HEK293 (cell line): ENCODE measurements around the gene ATP10D.

Experiments
- CTCF ChIA-PET: fragments of 350-600 bp; formaldehyde crosslinking; extraction: SDS; loops from one replicate; lab custom pipeline; 2021; ENCODE audit warnings: antibody characterized with exemption; lab: Yijun Ruan, JAX
- POLR2A ChIA-PET: fragments of 300-600 bp; formaldehyde crosslinking; extraction: SDS; loops from one replicate; lab custom pipeline; 2020; ENCODE audit warnings: antibody characterized with exemption, inconsistent platforms; lab: Yijun Ruan, JAX
- H3K27ac ChIP-seq: fragments of 200-500 bp; sonication (Bioruptor generic); 2 replicates; pipeline ENCODE4 v1.5.1; 2014; ENCODE audit warnings: low read depth, low read length, control low read depth, inconsistent platforms; ENCODE audit errors: extremely low read depth
- H3K36me3 ChIP-seq, 2 experiments: fragments of 200-500 bp in 1 of 2; sonication (Bioruptor generic) in 1 of 2; 1 replicate in 1 of 2; 2 replicates in 1 of 2; pipeline ENCODE4 v1.5.1; 2014 to 2017; ENCODE audit warnings: inconsistent platforms in 2 of 2, low read length in 2 of 2; ENCODE audit not compliant: control insufficient read depth in 2 of 2, insufficient read depth in 1 of 2
- H3K4me1 ChIP-seq: fragments of 200-500 bp; sonication (Bioruptor generic); 2 replicates; pipeline ENCODE4 v1.5.1; 2014; ENCODE audit warnings: mild to moderate bottlenecking, low read length, inconsistent platforms; ENCODE audit not compliant: control insufficient read depth, insufficient read depth
- H3K4me3 ChIP-seq: 2 replicates; pipeline ENCODE4 v1.5.1; 2011; ENCODE audit warnings: low read depth, mild to moderate bottlenecking, control low read depth, low read length, moderate library complexity
- H3K9me3 ChIP-seq: fragments of 200-500 bp; sonication (Bioruptor generic); 2 replicates; pipeline ENCODE4 v1.5.1; 2014; ENCODE audit warnings: low read depth, low read length, inconsistent platforms; ENCODE audit not compliant: control insufficient read depth, insufficient read depth
- KLF10 ChIP-seq: fragments of 450-650 bp; IDR thresholded peaks from 2 replicates; pipeline ENCODE4 v1.5.1; 2018; ENCODE audit warnings: missing biosample characterization, mild to moderate bottlenecking, missing genetic modification characterization
- SCRT1 ChIP-seq: fragments of 450-650 bp; formaldehyde crosslinking; IDR thresholded peaks from 2 replicates; pipeline ENCODE4 v1.5.1; 2016; ENCODE audit warnings: missing biosample characterization, missing genetic modification characterization, borderline replicate concordance
- SP3 ChIP-seq: fragments of 450-650 bp; formaldehyde crosslinking; IDR thresholded peaks from 2 replicates; pipeline ENCODE4 v1.5.1; 2016; ENCODE audit warnings: missing biosample characterization, missing genetic modification characterization
- SP7 ChIP-seq: fragments of 450-650 bp; formaldehyde crosslinking; IDR thresholded peaks from 2 replicates; pipeline ENCODE4 v1.5.1; 2016; ENCODE audit warnings: missing biosample characterization, missing genetic modification characterization
- TRIM28 ChIP-seq: IDR thresholded peaks from 2 replicates; pipeline ENCODE4 v1.6.1; 2011; ENCODE audit warnings: low read length, control low read depth, borderline replicate concordance
- YY2 ChIP-seq: fragments of 450-650 bp; formaldehyde crosslinking; IDR thresholded peaks from 2 replicates; pipeline ENCODE4 v1.5.1; 2016; ENCODE audit warnings: missing biosample characterization, missing genetic modification characterization
- ZBTB17 ChIP-seq: fragments of 450-650 bp; formaldehyde crosslinking; IDR thresholded peaks from 2 replicates; pipeline ENCODE4 v1.5.1; 2016; ENCODE audit warnings: missing biosample characterization, missing genetic modification characterization
- ZBTB21 ChIP-seq: fragments of 450-650 bp; formaldehyde crosslinking; IDR thresholded peaks from 2 replicates; pipeline ENCODE4 v1.5.1; 2017; ENCODE audit warnings: missing biosample characterization, missing genetic modification characterization
- ZNF114 ChIP-seq: fragments of 450-650 bp; formaldehyde crosslinking; IDR thresholded peaks from 2 replicates; pipeline ENCODE4 v1.5.0; 2017; ENCODE audit warnings: missing biosample characterization, missing genetic modification characterization
- ZNF140 ChIP-seq: fragments of 450-650 bp; formaldehyde crosslinking; IDR thresholded peaks from 2 replicates; pipeline ENCODE4 v1.5.1; 2016; ENCODE audit warnings: missing biosample characterization, missing genetic modification characterization
- ZNF146 ChIP-seq: fragments of 450-650 bp; formaldehyde crosslinking; IDR thresholded peaks from 2 replicates; pipeline ENCODE4 v1.5.1; 2016; ENCODE audit warnings: missing biosample characterization, missing genetic modification characterization
- ZNF18 ChIP-seq: fragments of 450-650 bp; formaldehyde crosslinking; IDR thresholded peaks from 2 replicates; pipeline ENCODE4 v1.5.1; 2016; ENCODE audit warnings: missing biosample characterization, missing genetic modification characterization
- ZNF302 ChIP-seq: fragments of 450-650 bp; formaldehyde crosslinking; IDR thresholded peaks from 2 replicates; pipeline ENCODE4 v1.5.1; 2016; ENCODE audit warnings: missing biosample characterization, missing genetic modification characterization, low read depth
- ZNF324 ChIP-seq: fragments of 450-650 bp; formaldehyde crosslinking; IDR thresholded peaks from 2 replicates; pipeline ENCODE4 v1.5.1; 2016; ENCODE audit warnings: missing biosample characterization, missing genetic modification characterization
- ZNF354C ChIP-seq: fragments of 450-650 bp; formaldehyde crosslinking; IDR thresholded peaks from 2 replicates; pipeline ENCODE4 v1.5.1; 2016; ENCODE audit warnings: missing biosample characterization, missing genetic modification characterization, low read depth, borderline replicate concordance
- ZNF514 ChIP-seq: fragments of 450-650 bp; formaldehyde crosslinking; IDR thresholded peaks from 2 replicates; pipeline ENCODE4 v1.5.1; 2016; ENCODE audit warnings: missing biosample characterization, missing genetic modification characterization
- ZNF585B ChIP-seq: fragments of 450-650 bp; formaldehyde crosslinking; IDR thresholded peaks from 2 replicates; pipeline ENCODE4 v1.5.1; 2016; ENCODE audit warnings: missing biosample characterization, missing genetic modification characterization
- ZNF624 ChIP-seq: fragments of 450-650 bp; formaldehyde crosslinking; IDR thresholded peaks from 2 replicates; pipeline ENCODE4 v1.5.1; 2017; ENCODE audit warnings: missing biosample characterization, missing genetic modification characterization
- ZNF670 ChIP-seq: fragments of 450-650 bp; formaldehyde crosslinking; IDR thresholded peaks from 2 replicates; pipeline ENCODE4 v1.5.1; 2016; ENCODE audit warnings: missing biosample characterization, missing genetic modification characterization, low read depth
- ZNF677 ChIP-seq: fragments of 450-650 bp; IDR thresholded peaks from 2 replicates; pipeline ENCODE4 v1.5.0; 2018; ENCODE audit warnings: missing biosample characterization, mild to moderate bottlenecking, missing genetic modification characterization, moderate library complexity
- ZNF776 ChIP-seq: fragments of 450-650 bp; formaldehyde crosslinking; IDR thresholded peaks from 2 replicates; pipeline ENCODE4 v1.5.0; 2017; ENCODE audit warnings: missing biosample characterization, missing genetic modification characterization, borderline replicate concordance
- ZNF777 ChIP-seq: fragments of 450-650 bp; formaldehyde crosslinking; IDR thresholded peaks from 2 replicates; pipeline ENCODE4 v1.5.1; 2017; ENCODE audit warnings: missing biosample characterization, missing genetic modification characterization, borderline replicate concordance
- ZNF791 ChIP-seq: fragments of 450-650 bp; formaldehyde crosslinking; IDR thresholded peaks from 2 replicates; pipeline ENCODE4 v1.5.1; 2016; ENCODE audit warnings: missing biosample characterization, missing genetic modification characterization
- ZNF843 ChIP-seq: fragments of 450-650 bp; formaldehyde crosslinking; IDR thresholded peaks from 2 replicates; pipeline ENCODE4 v1.5.1; 2016; ENCODE audit warnings: missing biosample characterization, missing genetic modification characterization
- ZSCAN23 ChIP-seq: fragments of 450-650 bp; formaldehyde crosslinking; IDR thresholded peaks from 2 replicates; pipeline ENCODE4 v1.5.1; 2016; ENCODE audit warnings: missing biosample characterization, missing genetic modification characterization
- ZSCAN5A ChIP-seq: fragments of 450-650 bp; formaldehyde crosslinking; IDR thresholded peaks from 2 replicates; pipeline ENCODE4 v1.5.1; 2016; ENCODE audit warnings: missing biosample characterization, missing genetic modification characterization
- TF ChIP-seq, protein P1 (sequence below): fragments of 450-650 bp; formaldehyde crosslinking; IDR thresholded peaks from 2 replicates; pipeline ENCODE4 v1.5.1; 2016; ENCODE audit warnings: missing biosample characterization, missing genetic modification characterization
- TF ChIP-seq, protein P2 (sequence below): fragments of 450-650 bp; IDR thresholded peaks from 2 replicates; pipeline ENCODE4 v1.5.1; 2018; ENCODE audit warnings: missing biosample characterization, missing genetic modification characterization
- TF ChIP-seq, protein P3 (sequence below): fragments of 450-650 bp; formaldehyde crosslinking; IDR thresholded peaks from 2 replicates; pipeline ENCODE4 v1.5.1; 2017; ENCODE audit warnings: missing biosample characterization, missing genetic modification characterization

Gene ATP10D

GRCh38 chr4:47531954-47532321 is 46.9 kb downstream of the ATP10D start (continued):
- TF ChIP-seq ZNF670 (tag by site-specific recombination) (no peak), SP7 (no peak), ZNF585B (tag by site-specific recombination) (no peak), KLF10 (no peak), SP3 (tag by site-specific recombination) (no peak), ZNF18 (tag by site-specific recombination) (no peak), ZNF146 (tag by site-specific recombination) (no peak), ZNF677 (no peak), ZNF324 (no peak)

DNA sequence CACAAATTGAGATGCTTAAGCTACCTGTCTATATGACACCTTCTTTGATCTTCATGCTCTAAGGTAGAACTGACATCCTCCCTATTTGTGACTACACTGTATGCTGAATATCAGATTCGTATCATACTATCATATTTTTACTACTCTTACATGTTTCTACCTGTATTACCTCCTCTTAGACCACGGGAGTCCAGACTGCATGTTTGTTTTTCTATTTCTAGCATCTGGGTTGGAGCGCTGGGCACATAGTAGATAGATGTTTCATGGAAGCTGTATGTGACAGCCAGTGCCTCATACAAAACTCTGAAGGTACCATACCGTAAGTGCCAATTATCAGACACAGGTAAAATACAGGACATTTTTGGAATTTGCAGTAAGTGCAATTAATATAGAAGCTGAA is 47.6 kb downstream of the ATP10D start:
- Histone ChIP-seq H3K27ac (no peak overlapping the region), H3K9me3 (no peaks in the 10 kb centered on the region), H3K4me3 (no peak overlapping the region), H3K4me1 (no peaks in the 10 kb centered on the region), H3K36me3 (no peaks in the 10 kb centered on the region)
- ChIA-PET CTCF (no interaction called here), POLR2A (no interaction called here)
- TF ChIP-seq ZNF843, result no peak
- TF ChIP-seq, protein P1, sequence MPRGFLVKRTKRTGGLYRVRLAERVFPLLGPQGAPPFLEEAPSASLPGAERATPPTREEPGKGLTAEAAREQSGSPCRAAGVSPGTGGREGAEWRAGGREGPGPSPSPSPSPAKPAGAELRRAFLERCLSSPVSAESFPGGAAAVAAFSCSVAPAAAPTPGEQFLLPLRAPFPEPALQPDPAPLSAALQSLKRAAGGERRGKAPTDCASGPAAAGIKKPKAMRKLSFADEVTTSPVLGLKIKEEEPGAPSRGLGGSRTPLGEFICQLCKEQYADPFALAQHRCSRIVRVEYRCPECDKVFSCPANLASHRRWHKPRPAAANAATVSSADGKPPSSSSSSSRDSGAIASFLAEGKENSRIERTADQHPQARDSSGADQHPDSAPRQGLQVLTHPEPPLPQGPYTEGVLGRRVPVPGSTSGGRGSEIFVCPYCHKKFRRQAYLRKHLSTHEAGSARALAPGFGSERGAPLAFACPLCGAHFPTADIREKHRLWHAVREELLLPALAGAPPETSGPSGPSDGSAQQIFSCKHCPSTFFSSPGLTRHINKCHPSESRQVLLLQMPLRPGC, result no peak
- no peak for TF ChIP-seq ZNF302
- no peak for TF ChIP-seq ZNF514 (tag by site-specific recombination)
- TF ChIP-seq ZNF354C, result no peak
- TF ChIP-seq, protein P2, sequence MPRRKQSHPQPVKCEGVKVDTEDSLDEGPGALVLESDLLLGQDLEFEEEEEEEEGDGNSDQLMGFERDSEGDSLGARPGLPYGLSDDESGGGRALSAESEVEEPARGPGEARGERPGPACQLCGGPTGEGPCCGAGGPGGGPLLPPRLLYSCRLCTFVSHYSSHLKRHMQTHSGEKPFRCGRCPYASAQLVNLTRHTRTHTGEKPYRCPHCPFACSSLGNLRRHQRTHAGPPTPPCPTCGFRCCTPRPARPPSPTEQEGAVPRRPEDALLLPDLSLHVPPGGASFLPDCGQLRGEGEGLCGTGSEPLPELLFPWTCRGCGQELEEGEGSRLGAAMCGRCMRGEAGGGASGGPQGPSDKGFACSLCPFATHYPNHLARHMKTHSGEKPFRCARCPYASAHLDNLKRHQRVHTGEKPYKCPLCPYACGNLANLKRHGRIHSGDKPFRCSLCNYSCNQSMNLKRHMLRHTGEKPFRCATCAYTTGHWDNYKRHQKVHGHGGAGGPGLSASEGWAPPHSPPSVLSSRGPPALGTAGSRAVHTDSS (tag by site-specific recombination), result no peak
- TF ChIP-seq ZNF114 (tag by site-specific recombination), result no peak

- Histone ChIP-seq H3K36me3 (no peaks in the 10 kb centered on the region), H3K9me3 (no peaks in the 10 kb centered on the region), H3K27ac (no peak overlapping the region), H3K4me3 (no peak overlapping the region), H3K4me1 (no peaks in the 10 kb centered on the region)
- CTCF ChIA-PET, result no interaction called here
- POLR2A ChIA-PET, result no interaction called here
- TF ChIP-seq ZSCAN23 (tag by site-specific recombination) (no peak), YY2 (tag by site-specific recombination) (no peak), TRIM28 (no peak), ZNF624 (tag by site-specific recombination) (no peak), ZNF776 (tag by site-specific recombination) (no peak), SCRT1 (tag by site-specific recombination) (no peak), ZNF791 (tag by site-specific recombination) (no peak), ZNF777 (no peak), ZBTB21 (tag by site-specific recombination) (no peak), ZNF140 (tag by site-specific recombination) (no peak), ZBTB17 (tag by site-specific recombination) (no peak), ZSCAN5A (no peak)
- TF ChIP-seq, protein P3, sequence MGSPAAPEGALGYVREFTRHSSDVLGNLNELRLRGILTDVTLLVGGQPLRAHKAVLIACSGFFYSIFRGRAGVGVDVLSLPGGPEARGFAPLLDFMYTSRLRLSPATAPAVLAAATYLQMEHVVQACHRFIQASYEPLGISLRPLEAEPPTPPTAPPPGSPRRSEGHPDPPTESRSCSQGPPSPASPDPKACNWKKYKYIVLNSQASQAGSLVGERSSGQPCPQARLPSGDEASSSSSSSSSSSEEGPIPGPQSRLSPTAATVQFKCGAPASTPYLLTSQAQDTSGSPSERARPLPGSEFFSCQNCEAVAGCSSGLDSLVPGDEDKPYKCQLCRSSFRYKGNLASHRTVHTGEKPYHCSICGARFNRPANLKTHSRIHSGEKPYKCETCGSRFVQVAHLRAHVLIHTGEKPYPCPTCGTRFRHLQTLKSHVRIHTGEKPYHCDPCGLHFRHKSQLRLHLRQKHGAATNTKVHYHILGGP, result no peak
These were observed 48.7 kb downstream of the ATP10D start for GRCh38 chr4:47533689-47534347.
